ENCODE measurements around the gene SSR4.

The SSR4 gene

GRCh38 chrX:153769865-153770600, 24.4 kb upstream of the SSR4 start:
- DNase-seq: no peak

DNA sequence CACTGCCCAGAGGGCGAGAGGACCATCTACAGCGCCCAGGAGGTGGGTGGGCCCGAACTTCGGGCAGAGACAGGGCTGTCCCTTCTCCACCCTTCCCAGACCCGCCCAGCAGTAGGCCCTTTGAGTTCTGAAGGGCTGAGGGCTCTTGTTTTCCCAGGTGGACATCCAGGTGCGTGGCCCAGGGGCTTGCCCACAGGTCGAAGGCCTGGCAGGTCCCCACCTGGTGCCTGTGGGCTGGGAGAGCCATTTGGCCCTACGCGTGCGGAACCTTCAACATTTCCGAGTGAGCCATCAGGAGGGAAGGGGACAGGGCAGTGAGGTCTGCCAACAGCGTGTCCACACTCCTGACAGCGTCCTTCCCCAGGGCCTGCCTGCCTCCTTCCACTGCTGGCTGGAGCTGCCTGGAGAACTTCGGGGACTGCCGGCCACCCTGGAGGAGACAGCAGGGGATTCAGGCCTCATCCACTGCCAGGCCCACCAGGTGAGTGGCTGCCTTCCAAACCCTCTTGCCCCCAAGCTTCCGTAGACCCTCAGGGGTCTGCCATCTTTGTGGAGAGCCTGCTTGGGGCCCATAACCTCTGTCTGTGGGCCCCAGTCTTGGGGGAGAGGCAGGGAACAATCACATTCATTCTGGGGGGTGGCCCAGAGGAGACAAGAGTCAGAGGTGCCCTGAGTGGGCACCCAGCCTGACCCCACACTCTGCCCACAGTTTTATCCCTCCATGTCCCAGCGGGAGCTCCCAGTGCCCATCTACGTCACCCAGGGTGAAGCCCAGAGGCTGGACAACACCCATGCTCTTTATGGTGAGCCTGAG, 23.7 kb upstream of the SSR4 start:
- DNase-seq: no peak

DNA sequence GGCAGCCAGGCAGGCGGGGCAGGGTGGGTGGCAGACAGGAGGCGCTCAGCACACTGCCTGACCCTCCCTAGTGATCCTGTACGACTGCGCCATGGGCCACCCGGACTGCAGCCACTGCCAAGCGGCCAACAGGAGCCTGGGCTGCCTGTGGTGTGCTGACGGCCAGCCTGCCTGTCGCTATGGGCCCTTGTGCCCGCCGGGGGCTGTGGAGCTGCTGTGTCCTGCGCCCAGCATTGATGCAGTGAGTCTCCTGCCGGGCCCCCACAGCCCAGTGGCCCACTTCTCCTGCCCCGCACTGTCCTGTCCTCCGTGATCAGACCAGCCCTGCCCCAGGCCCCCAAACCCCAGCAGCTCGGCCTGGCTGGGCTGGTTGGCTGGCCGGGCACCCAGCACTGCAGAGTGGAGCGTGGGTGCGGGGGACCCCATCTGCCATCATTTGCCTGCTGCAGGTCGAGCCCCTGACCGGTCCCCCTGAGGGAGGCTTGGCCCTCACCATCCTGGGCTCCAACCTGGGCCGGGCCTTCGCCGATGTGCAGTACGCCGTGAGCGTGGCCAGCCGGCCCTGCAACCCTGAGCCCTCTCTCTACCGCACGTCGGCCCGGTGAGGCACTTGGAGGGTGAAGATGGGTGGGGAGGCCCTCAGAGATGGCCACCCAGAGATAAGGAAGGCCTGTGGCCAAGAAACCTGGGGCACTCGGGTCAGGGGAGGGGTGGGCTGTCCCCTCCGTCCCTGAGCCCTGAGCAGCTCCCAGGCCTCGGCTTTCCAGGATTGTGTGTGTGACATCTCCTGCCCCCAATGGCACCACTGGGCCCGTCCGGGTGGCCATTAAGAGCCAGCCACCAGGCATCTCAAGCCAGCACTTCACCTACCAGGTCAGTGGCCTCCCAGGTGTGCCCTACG, 22.8 kb upstream of the SSR4 start:
- no peak for DNase-seq

- DNase-seq: no peak
Observed at GRCh38 chrX:153772316-153773217, 21.9 kb upstream of the SSR4 start.

DNA sequence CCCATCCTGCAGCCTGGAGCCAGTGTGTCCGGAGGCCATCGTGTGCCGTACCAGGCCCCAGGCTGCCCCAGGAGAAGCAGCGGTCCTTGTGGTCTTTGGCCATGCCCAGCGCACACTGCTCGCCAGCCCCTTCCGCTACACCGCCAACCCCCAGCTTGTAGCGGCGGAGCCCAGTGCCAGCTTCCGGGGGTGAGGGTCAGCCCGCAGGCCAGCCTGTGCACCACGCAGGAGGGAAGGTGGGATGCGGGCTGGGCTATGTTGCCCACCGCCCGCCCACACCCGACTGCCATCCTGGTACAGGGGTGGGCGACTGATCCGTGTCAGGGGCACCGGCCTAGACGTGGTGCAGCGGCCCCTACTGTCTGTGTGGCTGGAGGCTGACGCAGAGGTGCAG, 21.3 kb upstream of the SSR4 start:
- DNase-seq: no peak

- DNase-seq: no peak
Observed at GRCh38 chrX:153773741-153774575, 20.5 kb upstream of the SSR4 start.

GRCh38 chrX:153774576-153775292, 19.7 kb upstream of the SSR4 start:
- DNase-seq: no peak

DNA sequence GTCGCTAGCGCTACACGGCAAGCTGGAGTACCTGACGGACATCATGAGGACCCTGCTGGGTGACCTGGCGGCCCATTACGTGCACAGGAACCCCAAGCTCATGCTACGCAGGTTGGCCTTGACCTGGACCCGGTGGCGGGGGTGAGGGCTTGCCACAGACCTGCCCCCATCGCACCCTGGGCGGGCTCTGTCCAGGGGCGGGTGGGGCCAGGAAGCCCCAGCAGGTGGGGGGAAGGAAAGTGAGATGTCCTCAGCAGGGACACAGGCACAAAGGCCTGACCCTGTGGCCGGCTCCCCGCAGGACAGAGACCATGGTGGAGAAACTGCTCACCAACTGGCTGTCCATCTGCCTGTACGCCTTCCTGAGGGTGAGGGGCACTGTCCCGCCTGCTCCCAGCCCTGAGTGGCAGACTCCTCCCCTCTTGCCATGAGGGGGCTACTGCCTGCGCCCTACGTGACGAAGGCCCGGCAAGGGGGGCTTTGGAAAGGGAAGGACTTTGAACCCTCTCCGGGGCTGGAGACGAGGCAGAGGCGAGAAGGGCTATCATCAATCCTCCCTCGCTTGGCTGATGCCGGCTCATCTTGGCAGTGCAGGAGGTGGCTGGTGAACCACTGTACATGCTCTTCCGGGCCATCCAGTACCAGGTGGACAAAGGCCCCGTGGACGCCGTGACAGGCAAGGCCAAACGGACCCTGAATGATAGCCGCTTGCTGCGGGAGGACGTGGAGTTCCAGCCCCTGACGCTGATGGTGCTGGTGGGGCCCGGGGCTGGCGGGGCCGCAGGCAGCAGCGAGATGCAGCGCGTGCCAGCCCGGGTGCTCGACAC, 19.0 kb upstream of the SSR4 start:
- DNase-seq: no peak

DNA sequence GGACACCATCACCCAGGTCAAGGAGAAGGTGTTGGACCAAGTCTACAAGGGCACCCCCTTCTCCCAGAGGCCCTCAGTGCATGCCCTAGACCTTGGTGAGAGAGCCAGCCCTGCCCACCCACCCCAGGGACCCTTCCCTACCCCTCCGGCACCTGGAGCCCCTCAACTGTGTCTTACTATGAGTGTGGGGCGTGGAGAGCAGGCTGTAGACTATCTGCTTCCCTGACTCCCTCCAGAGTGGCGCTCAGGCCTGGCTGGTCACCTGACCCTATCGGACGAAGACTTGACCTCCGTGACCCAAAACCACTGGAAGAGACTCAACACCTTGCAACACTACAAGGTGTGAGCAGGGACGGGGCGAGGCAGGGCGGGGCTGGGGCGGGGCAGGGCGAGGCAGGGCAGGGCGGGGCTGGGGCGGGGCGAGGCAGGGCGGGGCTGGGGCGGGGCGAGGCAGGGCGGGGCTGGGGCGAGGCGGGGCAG, 18.3 kb upstream of the SSR4 start:
- DNase-seq: no peak

- no peak for DNase-seq
Observed at GRCh38 chrX:153776611-153777045, 17.8 kb upstream of the SSR4 start.

DNA sequence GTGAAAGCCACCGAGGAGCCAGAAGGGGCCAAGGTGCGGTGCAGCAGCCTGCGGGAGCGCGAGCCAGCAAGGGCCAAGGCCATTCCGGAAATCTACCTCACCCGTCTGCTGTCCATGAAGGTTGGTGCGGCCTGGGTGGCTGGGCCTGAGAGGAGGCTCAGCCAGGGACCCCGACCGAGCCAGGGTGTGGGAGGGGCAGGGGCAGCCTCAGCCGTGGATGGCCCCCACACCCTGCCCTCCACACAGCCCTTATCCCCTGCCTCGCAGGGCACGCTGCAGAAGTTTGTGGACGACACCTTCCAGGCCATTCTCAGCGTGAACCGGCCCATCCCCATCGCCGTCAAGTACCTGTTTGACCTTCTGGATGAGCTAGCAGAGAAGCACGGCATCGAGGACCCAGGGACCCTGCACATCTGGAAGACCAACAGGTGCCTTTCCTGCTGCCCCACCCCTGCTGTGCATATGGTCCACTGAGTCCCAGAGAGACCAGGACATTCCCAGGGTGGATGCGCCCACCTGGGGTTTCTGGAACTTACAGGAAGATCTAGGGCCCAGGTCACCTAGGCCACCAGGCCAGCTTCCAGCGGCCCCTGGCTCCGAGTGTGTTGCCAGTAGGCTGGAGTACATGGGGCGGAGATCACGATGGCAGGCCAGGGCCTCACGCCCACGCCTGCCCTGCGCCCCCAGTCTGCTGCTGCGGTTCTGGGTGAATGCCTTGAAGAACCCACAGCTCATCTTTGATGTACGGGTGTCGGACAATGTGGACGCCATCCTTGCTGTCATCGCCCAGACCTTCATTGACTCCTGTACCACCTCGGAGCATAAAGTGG, 17.0 kb upstream of the SSR4 start:
- DNase-seq: no peak

- DNase-seq: no peak
Observed at GRCh38 chrX:153778181-153778580, 16.3 kb upstream of the SSR4 start.

DNA sequence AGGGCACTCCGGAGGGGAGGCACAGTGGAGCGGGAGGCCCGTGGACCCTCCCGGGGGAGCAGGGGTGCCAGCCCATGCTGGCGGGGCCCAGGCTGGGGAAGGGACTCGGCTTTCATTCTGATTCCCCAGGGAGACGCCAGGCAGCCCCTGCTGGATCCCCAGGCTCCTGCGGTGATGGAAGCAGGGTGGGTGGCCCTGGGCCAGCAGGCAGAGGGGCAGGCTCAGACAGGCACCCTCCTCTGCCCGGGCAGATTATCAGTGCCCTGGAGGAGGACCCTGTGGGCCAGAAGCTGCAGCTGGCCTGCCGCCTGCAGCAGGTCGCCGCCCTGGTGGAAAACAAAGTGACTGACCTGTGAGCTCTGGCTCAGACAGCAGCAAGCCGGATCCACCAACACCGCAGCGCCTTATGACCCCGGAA, 15.8 kb upstream of the SSR4 start:
- no peak for DNase-seq

- no peak for DNase-seq
Observed at GRCh38 chrX:153779891-153780677, 14.4 kb upstream of the SSR4 start.

DNA sequence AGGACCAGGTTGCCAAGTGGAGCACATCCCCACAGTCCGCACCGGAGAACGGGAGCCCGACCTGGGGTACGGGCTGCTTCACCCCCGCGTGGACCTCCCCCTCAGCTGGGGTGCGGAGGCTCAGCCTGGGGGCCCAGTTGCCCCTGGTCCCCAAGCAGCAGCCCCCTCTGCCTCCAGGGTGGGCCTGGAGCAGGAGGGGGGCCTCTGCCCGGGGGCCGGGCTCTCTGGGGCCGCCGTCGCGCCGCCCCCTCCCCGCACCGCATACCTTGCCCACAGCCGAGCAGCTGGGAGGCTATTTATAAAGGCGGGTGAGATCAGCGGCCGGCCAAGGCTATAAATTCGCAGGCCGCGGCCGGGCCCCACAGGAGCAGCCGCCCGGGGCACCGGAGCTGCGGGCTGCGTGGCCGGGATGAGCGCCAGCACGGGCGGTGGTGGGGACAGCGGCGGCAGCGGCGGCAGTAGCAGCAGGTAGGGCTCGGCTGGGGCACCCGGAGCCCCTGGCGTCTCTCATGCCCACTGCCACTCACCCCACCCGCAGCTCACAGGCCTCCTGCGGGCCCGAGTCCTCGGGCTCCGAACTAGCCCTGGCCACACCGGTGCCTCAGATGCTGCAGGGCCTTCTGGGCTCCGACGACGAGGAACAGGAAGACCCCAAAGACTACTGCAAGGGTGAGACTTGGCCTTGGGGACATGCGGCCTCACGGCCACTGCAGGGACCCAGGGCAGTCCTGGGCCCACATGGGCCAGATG, 13.6 kb upstream of the SSR4 start, which contains the start of gene SRPK3:
Gene SRPK3 (plus strand): TSS at position 364 of the 750 bp plus-strand sequence. CDS start 46 bp downstream, at position 410.
- no peak for DNase-seq

DNA sequence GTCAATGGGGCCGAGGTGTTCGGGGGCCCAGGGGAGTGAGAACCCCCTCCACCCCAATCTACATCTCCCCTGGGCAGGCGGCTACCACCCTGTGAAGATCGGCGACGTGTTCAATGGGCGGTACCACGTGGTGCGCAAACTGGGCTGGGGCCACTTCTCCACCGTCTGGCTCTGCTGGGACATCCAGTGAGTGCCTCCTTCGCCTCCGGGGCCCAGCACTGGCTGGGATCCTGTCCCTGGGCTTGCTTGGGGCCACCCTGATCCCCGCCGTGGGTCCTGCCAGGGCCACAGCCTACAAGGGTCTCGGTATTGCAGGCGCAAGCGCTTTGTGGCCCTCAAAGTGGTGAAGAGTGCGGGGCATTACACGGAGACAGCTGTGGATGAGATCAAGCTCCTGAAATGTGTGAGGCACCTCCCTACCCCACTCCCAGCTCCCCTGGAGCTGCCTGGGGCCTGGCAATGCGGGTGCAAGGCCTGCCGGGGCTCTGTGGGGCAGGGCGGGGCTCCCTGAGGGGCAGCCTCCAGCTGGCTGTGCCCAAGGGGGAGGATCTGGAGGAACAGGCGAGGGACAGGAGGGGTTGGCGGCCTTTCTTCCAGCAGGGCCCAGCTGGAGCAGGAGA, 12.9 kb upstream of the SSR4 start:
- DNase-seq: no peak

All from inflammatory macrophage treated with lipopolysaccharide for 4 hours (primary cell).